HG03280 (cell line): ENCODE data around the gene MOB3B.

Experiments used
- ATAC-seq: cut with Tn5 transposase; IDR thresholded peaks from one replicate; pipeline ENCODE4 v1.9.1; 2021; ENCODE audit warnings: mild to moderate bottlenecking, moderate library complexity; ENCODE audit not compliant: unreplicated experiment

The MOB3B gene

GRCh38 chr9:27394154-27394825, 135.3 kb downstream of the MOB3B start:
- ATAC-seq, result no peak

DNA sequence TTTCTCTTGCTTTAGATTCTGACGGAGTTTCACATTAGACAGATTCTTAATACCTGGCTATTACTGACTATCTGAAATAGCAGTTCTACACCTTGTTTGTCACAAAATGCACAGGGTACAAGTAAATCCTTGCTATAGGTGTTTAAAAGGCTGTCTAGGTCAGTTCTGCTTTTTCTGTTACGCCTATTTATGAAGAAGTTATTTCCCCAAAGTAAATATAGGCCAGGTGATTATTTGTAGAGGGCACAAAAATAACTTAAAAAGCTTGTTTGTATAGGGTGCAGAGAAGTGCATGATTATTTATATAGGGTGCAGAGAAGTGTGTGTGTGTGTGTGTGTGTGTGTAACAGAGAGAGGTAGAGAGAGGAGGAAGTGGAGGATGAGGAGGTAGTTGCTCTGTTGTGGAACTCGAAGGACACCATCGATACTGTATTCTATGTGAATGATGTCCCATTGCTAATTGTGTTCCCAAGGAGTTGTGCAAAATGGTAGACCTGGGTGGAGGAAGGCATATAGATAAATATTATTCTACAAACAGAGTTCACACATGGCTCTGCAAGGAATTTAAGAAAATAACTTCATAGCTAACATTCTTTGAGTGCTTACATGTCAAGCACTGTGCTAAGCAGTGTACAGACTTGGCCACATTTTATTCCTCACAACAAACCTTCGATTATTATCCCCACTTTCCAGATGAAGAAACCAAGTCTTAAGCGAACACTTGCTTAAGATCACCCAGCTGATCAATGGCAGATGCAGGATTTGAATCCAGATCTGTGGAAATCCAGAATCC, 136.4 kb downstream of the MOB3B start:
- ATAC-seq, result no peak

DNA sequence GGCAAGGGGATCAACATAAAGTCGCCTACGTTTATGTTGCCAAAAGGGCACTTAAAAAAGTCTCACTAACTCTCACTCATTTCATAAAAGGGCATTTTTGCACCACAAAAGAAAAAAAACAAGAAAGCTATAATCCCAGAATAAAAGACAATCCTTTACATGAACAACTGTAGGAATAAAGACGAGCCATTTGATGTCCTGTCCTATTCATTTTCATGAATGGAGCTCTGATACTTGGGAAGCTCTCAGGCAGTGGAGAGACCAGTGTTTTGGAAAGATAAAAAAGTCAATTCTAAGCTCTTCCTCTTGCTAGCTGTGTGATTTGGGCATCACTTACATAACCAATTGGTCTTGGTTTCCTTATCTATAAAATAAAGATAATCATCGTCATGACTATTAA, 137.2 kb downstream of the MOB3B start:
- no peak for ATAC-seq

DNA sequence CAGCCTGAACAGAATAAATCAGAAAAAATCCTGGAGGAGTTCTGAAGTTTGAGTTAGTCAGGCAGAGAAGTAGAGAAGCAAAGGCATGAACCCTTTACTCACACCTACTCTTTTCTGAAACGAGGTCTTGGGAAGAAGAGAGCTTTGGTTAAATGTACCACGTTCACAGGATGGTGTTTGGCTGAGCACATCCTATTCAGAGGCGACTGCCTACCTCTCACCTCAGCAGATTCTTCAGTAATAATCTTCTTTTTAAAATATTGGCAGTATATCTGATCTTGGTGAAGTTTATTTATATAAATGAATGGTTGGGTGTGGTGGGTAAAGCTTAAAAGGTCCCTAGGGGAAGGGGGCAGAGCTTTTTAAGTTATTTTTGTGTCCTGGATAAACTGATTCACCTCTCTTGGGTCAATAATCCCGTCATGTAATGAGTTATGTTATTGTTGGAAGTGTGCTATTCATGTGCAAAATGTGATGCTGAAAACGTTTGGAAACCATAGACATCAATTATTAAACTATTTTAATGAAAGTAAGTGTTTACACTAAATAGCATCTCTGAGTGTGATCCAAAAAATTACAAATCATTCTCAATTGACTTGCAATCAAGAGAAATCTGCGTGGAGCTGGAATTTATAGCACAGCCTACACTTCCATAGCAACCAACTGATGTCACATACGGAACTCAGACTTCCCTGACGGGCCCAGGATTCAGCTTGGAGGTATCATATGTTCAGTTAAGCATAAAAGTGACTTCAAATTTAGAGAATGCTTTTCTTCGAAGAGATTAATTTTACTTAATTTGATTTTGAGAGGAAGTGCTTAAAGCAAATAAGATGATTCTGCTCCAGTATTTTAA, 138.3 kb downstream of the MOB3B start:
- ATAC-seq, result no peak

GRCh38 chr9:27388150-27388549, 141.5 kb downstream of the MOB3B start:
- no peak for ATAC-seq

DNA sequence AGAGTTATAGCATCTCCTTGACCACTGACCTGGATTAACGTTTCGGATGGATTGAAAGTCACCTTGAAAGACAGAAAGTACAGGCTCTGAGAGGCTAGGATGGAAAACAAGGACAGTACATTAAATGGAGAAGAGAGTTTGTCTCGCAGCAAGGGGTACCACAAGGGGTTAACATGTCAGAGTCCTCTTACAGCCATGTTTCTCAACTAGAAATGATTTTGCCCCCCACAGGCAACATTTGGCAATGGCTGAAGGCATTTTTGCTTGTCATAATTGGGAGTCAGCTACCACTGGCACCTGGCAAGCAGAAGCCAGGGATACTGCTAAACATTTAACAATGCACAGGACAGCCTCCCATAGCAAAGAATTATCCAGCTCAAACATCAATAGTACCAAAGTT, 141.9 kb downstream of the MOB3B start:
- no peak for ATAC-seq

GRCh38 chr9:27386571-27387091, 143.0 kb downstream of the MOB3B start:
- peak; percentile 45 for ATAC-seq

DNA sequence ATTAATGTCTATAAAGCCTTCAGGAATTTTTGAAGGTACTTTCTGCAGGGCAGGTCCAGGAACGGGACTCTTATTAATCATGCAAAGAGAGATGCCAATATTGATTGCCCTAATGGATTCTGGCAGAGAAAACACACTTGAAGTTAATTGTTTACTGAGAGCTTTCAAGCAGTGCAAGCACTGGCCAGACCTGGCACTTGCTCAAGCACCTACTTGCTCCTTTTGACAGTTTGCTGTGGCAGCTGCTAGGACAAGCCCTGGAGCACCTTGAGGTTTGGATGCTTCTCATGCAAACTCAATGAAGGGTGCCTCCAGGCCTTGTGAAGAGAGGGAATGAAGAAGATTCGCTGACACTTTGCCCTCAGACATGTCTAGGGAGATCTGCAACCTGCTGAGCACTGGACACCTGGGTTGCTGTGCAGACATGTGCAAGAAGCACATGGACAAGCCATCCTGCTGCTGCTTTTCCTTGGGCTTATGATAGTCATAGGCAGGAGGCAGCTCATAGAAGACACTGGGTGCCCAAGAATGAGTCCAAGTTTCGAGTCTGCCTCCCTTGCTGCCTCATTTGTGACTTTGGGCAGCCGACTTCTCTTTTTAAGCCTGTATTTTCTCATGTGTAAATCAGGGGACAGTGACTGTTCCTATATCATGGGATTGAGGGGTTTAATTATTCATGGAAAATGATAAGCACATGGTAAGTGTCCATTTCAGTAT, 143.8 kb downstream of the MOB3B start:
- ATAC-seq, result no peak

GRCh38 chr9:27384262-27385014, 145.2 kb downstream of the MOB3B start:
- ATAC-seq, result no peak

DNA sequence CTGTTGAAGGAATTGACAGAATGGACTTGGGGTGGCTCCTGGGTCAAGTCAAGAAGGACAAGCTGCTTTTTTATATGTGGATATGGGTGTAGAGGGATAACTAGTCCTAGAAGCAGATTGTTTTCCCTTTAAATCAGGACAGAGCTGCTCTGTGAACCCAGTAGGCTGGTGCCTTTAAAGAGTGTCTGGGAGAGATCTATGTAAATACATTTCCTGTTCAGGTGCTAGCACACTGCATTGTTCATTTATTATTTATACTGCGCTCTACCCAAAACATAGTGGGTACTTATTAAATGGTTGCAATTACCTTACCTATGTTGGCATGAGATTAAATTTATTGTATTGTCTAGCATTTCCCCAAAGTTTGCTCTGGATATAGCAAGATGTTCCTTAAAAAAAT, 146.1 kb downstream of the MOB3B start:
- no peak for ATAC-seq

- ATAC-seq, result no peak
Observed at GRCh38 chr9:27382975-27383374, 146.6 kb downstream of the MOB3B start.

GRCh38 chr9:27382308-27382707, 147.3 kb downstream of the MOB3B start:
- ATAC-seq, result no peak

DNA sequence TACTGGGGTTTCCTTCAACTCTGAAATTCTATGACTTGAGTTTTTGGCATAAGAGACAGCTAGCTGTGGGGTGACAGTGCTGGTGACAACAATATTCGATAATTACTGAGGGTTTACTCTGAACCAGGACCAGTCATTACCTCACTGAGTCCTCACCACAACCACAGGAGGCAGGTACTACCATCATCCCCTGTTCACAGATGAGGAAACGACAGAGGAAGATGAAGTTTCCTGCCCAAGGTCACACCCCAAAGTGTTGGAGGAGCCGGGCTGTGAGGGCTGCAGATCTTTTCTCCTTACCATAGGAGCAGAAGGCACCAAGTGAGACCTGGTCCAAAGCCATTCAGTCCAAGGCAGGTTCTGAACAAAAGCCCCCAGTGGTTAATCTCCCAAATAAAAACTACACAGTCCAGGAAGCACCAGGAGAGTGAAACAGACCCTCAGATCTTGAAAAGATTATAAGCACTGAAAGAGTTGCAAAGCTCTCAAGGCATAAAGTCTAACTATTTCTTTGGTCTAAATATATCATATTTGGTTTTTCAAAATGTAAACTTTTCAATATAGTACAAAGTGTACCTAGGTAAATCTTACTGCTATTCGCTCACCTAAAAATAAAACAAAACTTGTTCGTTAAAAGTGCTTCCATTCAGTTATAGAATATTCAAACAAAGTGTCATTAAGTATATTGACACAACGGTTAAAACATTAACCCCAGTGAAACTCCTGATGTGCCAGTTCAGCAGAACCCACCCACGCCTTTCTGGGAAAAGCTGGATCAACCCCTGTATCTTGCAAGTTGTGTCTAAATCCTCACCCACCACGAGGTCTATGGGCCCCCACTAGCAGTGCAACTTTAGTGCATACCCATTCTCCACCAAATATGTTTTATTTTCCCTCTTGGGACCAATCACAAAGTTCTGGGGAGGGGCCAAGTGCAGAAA, 150.0 kb downstream of the MOB3B start:
- ATAC-seq, result no peak

DNA sequence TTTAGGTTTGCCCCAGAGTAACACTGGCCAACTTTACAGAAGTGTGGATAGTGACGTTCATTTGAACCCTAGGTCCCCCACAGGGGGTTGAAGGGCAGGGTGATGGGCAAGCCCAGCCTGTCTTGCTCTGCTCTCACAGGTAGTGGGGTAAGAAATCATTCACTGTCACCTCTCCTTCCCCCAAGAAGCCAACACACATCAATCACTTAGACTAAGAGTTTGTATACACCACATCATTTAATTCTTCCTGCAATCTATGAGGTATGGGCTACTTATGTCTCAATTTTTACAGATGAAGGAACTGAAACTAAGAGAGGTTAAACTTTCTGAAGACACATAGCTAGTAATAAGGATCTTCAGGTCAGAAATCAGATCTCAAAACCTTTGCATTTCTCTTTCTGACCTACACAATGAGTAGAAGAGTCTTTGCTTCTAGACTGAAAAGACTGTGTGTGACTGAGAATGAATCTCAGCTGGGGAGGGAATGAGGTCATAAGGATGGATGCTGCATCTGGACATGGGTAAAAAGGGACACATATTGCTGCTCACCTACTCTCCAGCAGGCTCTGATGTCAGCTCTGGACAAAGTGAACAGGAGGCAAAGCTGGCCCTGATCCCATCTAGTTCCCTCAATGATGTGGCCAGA, 151.7 kb downstream of the MOB3B start:
- peak; percentile 86 for ATAC-seq

- ATAC-seq, result peak; percentile 27
Observed at GRCh38 chr9:27377147-27377807, 152.3 kb downstream of the MOB3B start.

DNA sequence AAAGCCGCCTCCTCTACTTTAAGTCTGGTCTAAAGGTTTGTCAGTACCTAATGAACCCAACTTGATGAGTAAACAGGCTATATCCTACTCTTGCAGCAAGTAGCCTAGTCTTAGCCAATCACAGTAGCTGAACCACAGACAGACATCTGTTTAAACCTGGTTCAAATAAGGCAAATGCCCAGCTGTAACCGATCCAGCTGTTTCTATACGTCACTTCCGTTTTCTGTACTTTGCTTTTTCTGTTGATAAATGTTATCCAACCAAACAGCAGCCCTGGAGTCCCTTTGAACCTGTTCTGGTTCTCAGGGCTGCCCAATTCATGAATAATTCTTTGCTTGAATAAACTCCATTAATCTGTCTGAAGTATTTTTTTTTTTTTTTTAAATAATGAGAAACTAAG, 155.8 kb downstream of the MOB3B start:
- ATAC-seq, result no peak

DNA sequence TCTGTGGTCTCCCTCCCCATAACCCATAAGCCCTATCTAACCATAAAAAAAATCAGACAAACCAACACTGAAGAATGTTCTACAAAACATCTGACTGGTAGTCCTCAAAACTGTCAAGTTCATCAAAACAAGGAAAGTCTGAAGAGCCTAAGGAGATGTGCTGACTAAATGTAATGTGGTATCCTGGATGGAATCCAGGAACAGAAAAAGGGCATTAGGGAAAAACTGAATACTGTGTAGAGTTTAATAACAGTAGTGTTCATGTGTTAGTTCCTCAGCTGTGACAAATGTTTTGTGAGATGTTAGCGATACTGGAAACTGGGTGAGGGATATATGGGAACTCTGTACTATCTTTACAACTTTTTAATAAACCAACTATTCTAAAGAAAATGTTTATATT, 157.0 kb downstream of the MOB3B start:
- no peak for ATAC-seq

DNA sequence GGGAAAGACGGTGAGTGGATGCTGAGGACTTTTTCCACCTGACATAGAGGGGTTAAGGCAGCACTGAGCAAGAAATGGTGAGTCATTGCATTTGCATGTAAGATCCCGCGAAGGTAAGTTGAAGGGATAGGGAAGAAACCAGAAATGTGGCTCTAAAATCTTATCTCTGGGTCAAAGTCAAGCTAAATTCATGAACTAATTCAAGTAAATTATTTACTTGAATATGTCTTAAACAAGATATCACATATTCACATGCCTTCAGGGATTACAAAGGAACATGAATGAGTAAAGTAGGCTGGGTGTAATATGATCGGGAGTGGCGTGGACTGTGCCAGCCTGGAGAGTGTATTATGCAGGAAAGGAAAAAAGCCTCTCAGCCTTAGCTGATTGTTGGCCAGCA, 158.2 kb downstream of the MOB3B start:
- ATAC-seq, result no peak
